Activated naive CD8-positive, alpha-beta T cell treated with anti-CD3 and anti-CD28 coated beads, Interleukin-2, amount 50 U/mL, for 24 hours (primary cell): ENCODE measurements around the gene GLDC.

Experiments
- ATAC-seq: fragments of 150-1000 bp; cut with Tn5 transposase; one replicate; pipeline ENCODE4 v1.10.0; 2021
- DNase-seq: peaks from one replicate; pipeline ENCODE4 v3.0.0; 2021
- H3K27ac Mint-ChIP-seq: one replicate; pipeline ENCODE4 v1.8.0; 2021; ENCODE audit warnings: mild to moderate bottlenecking, mixed read lengths
- H3K27me3 Mint-ChIP-seq: one replicate; pipeline ENCODE4 v1.8.0; 2021; ENCODE audit warnings: mixed read lengths
- H3K36me3 Mint-ChIP-seq: one replicate; pipeline ENCODE4 v1.8.0; 2021; ENCODE audit warnings: low read depth, mixed read lengths
- H3K4me1 Mint-ChIP-seq: one replicate; pipeline ENCODE4 v1.8.0; 2021; ENCODE audit warnings: mixed read lengths
- H3K4me3 Mint-ChIP-seq: one replicate; pipeline ENCODE4 v1.8.0; 2021; ENCODE audit warnings: mild to moderate bottlenecking, moderate library complexity, mixed read lengths
- H3K9me3 Mint-ChIP-seq: one replicate; pipeline ENCODE4 v1.8.0; 2021; ENCODE audit warnings: mixed read lengths

Gene GLDC

DNA sequence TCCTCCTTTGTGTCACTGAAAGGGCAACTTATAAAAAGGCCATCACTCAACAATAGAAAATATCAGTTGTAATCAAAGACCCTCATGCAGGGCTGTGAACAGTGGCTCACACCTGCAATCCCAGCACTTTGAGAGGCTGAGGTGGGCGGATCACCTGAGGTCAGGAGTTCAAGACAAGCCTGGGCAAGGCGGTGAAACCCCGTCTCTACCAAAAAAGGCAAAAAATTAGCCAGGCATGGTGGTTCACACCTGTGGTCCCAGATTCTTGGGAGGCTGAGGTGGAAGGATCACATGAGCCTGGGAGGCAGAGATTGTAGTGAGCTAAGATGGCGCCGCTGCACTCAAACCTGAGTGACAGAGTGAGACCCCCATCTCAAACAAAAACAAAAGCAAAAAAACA, 24.7 kb downstream of the GLDC start:
- H3K4me3 Mint-ChIP-seq = no peak overlapping the region
- ATAC-seq (no peak), DNase-seq (no peak)
- H3K9me3 Mint-ChIP-seq = no peaks in the 10 kb centered on the region
- no peak overlapping the region for H3K27ac Mint-ChIP-seq
- no peaks in the 10 kb centered on the region for H3K4me1 Mint-ChIP-seq
- no peaks in the 10 kb centered on the region for H3K36me3 Mint-ChIP-seq
- peaks cover 5% of the 10 kb centered on the region for H3K27me3 Mint-ChIP-seq

DNA sequence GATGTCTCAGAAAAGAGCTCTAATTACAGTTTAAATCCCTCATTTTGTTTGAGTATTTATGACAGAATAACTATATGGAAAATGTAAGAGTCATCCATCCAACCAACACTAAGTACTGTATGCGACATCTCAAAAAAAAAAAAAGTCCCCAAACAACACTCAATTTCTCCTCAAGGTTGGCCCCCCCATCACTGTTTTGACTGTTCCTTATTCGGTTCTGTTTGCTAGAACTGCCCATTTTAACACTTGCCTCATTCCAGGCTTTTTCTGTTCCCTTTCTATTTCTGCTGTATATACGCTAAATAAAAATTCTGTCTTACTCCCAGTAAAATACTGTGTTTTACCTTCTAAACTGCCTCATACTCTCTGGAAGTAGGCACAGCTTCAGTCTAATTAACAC, 25.2 kb downstream of the GLDC start:
- Mint-ChIP-seq H3K36me3 (no peaks in the 10 kb centered on the region), H3K4me1 (no peaks in the 10 kb centered on the region), H3K27me3 (peaks cover 5% of the 10 kb centered on the region), H3K27ac (no peak overlapping the region), H3K9me3 (no peaks in the 10 kb centered on the region), H3K4me3 (no peak overlapping the region)
- no peak for DNase-seq
- ATAC-seq = no peak

DNA sequence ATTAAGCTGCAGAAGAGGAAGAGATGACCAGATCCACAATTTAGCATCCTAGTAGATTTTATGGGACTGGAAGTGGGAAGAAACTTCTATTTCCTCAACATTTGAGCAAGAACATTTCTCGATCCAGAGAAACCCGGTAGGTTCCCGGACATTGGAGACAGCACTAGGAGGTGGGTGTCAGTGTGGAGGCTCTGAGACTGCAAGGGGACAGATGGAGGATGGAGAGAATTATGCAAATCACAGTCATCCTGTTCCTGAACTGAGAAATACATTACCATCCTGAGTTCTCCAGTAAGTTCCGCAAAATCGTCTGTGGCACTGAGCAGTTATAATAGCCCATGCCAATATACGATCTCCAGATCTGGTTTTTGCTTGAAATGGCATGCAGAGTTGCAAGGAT, 25.6 kb downstream of the GLDC start:
- no peak overlapping the region for H3K27ac Mint-ChIP-seq
- ATAC-seq (no peak), DNase-seq (no peak)
- H3K4me1 Mint-ChIP-seq = no peaks in the 10 kb centered on the region
- no peak overlapping the region for H3K4me3 Mint-ChIP-seq
- no peaks in the 10 kb centered on the region for H3K36me3 Mint-ChIP-seq
- peaks cover 5% of the 10 kb centered on the region for H3K27me3 Mint-ChIP-seq
- H3K9me3 Mint-ChIP-seq = no peaks in the 10 kb centered on the region

DNA sequence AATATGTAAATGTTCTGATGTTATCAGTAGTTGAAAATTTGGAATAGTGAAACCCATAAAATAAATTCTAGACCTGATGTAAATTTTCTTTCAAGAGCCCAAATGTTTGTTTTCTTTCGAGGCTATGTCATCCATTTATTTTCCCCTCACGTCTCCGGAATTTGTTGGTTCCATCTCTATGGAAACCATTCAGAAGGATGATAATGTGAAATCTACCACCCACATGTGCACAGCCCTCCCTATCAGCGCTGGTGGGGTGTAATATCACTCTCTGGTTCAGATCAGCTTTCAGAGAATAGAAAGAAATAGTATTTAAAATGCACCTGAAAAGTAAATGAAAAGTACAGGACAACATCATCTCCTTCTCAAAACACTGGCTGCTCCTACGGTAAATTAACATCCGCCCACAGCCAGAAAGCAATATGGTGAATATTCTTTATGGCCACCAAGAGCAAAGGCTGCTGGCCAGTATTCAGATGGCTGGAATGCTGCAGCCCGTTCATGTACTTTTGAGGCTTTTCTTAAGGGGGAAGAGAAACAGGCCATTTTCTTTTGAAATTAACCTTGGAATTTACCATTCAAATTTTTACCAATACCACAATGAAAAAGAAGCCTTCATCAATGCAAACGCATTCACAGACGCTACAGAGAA, 28.5 kb downstream of the GLDC start:
- ATAC-seq = no peak
- H3K9me3 Mint-ChIP-seq = no peaks in the 10 kb centered on the region
- H3K27ac Mint-ChIP-seq = no peak overlapping the region
- no peaks in the 10 kb centered on the region for H3K4me1 Mint-ChIP-seq
- H3K36me3 Mint-ChIP-seq = no peaks in the 10 kb centered on the region
- H3K27me3 Mint-ChIP-seq = peaks cover 5% of the 10 kb centered on the region
- no peak overlapping the region for H3K4me3 Mint-ChIP-seq
- DNase-seq = no peak

DNA sequence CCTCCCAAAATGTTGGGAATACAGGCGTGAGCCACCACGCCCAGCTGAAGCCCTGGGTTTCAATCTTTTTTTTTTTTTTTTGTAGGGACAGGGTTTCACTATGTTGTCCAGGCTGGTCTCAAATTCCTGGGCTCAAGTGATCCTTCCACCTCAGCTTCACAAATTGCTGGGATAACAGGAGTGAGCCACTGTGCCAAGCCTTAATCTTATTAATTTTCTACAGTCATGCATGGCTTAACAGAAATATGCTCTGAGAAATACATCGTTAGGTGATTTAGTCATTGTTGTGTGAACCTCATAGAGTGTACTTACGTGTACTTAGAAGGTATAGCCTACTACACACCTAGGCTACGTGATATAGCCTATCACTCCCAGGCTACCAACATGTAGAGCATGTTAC, 31.0 kb downstream of the GLDC start:
- ATAC-seq = no peak
- Mint-ChIP-seq H3K27ac (no peak overlapping the region), H3K27me3 (peaks cover 2% of the 10 kb centered on the region), H3K4me3 (no peak overlapping the region), H3K4me1 (no peaks in the 10 kb centered on the region), H3K9me3 (no peaks in the 10 kb centered on the region), H3K36me3 (no peaks in the 10 kb centered on the region)
- no peak for DNase-seq

DNA sequence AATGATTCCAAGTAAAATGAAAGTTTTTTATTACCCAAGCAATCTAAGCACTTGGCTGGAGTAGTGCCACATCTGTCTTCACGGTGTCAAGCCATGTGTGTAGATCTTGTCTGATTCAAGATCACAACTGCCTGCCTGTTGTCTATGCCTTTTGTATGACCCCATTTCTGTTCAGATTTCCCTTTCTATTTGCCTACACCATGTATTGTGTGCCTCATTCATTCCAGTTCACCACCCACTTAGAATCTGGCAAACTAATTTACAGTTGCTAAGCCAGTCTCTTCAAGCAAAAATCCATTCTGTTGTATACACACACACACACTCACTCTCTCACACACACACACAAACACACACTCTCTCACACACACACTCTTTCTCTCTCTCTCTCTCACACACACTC, 33.7 kb downstream of the GLDC start:
- H3K4me3 Mint-ChIP-seq = no peak overlapping the region
- no peaks in the 10 kb centered on the region for H3K27me3 Mint-ChIP-seq
- H3K4me1 Mint-ChIP-seq = no peaks in the 10 kb centered on the region
- ATAC-seq (no peak), DNase-seq (no peak)
- no peak overlapping the region for H3K27ac Mint-ChIP-seq
- H3K36me3 Mint-ChIP-seq = no peaks in the 10 kb centered on the region
- no peaks in the 10 kb centered on the region for H3K9me3 Mint-ChIP-seq

DNA sequence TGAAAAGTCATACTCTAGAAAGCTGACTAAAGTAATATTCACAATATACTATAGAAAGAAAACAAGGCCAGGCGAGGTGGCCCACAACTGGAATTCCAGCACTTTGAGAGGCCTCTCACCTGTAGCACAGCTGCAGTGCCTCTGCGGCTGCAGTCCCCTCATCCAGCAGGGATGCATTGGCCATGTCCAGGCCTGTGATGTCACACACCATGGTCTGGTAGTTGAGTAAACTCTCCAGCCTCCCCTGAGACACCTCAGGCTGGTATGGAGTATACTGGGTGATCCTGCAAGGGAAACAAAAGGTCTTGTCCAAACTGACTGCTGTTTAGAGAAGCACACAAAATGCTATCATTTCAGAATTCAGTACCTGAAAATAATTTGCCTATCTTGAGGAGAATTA, 35.5 kb downstream of the GLDC start:
- H3K9me3 Mint-ChIP-seq = no peaks in the 10 kb centered on the region
- peaks cover 2% of the 10 kb centered on the region for H3K4me1 Mint-ChIP-seq
- H3K27ac Mint-ChIP-seq = no peak overlapping the region
- H3K36me3 Mint-ChIP-seq = no peaks in the 10 kb centered on the region
- H3K27me3 Mint-ChIP-seq = no peaks in the 10 kb centered on the region
- H3K4me3 Mint-ChIP-seq = no peak overlapping the region
- ATAC-seq (no peak), DNase-seq (no peak)

DNA sequence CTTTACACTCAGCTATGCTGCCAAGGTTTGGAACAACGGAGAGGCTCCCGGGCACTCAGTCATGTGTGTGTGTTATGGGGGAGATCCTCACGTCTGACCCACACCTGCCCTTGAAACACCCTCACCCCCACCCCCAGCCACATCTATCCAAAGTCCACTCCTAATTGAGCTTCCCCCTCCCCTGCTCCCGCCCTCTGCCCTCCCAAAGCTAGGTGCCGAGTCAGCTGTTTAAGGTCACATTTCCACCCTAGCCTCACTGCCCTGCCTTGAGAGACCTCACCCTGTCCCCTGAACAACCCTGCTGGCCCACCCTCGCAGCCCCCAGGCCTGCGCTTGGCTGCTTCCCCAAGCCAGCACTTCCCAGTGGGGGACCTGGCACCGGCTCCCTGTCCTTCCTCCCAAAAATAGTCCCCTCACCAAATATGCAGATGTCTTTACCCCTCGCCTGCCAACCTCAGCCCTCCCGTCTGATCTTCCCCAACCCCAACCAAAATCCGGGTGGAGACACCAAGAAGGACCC, 36.0 kb downstream of the GLDC start:
- Mint-ChIP-seq H3K36me3 (no peaks in the 10 kb centered on the region), H3K4me1 (peaks cover 2% of the 10 kb centered on the region), H3K27me3 (no peaks in the 10 kb centered on the region), H3K9me3 (no peaks in the 10 kb centered on the region), H3K27ac (no peak overlapping the region), H3K4me3 (no peak overlapping the region)
- ATAC-seq (no peak), DNase-seq (no peak)

DNA sequence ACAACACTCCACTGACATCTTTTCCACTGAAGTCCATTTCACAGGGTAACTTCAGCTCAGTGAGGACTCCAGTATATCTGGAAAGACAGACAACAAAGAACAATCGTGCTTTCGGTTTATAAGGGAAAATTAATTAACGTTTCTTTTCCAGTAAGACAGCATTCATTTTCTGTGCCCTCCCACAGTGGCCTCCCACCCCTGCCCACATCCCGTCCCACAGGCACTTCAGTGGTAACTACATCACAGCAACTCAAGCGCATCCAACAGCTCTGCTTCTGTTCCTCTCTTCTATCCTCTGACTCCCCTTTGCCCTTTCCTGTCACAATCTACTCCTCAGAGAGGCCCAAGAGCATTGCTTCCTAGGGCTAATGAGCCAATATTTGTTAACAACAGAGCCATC, 40.3 kb downstream of the GLDC start:
- peaks cover 2% of the 10 kb centered on the region for H3K4me1 Mint-ChIP-seq
- H3K27me3 Mint-ChIP-seq = no peaks in the 10 kb centered on the region
- H3K27ac Mint-ChIP-seq = no peak overlapping the region
- DNase-seq (no peak), ATAC-seq (no peak)
- peak overlapping the region; percentile 41 for H3K4me3 Mint-ChIP-seq
- H3K36me3 Mint-ChIP-seq = no peaks in the 10 kb centered on the region
- no peaks in the 10 kb centered on the region for H3K9me3 Mint-ChIP-seq

DNA sequence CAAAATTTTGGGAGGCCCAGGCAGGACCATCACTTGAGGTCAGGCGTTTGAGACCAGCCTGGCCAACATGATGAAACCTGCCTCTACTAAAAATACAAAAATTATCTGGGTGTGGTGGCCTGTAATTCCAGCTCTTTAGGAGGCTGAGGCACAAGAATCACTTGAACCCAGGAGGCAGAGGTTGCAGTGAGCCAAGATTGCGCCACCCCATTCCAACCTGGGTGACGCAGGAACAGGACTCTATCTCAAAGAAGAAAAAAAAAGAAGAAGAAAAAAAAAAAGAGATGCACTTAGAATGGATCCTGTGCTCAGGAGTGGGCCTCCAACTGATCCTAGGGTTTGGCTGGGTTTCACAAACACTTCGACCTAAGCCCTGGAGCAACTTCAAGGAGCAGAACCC, 45.1 kb downstream of the GLDC start:
- H3K9me3 Mint-ChIP-seq = no peaks in the 10 kb centered on the region
- no peaks in the 10 kb centered on the region for H3K27me3 Mint-ChIP-seq
- H3K27ac Mint-ChIP-seq = no peak overlapping the region
- H3K4me3 Mint-ChIP-seq = no peak overlapping the region
- H3K4me1 Mint-ChIP-seq = peaks cover 6% of the 10 kb centered on the region
- H3K36me3 Mint-ChIP-seq = no peaks in the 10 kb centered on the region
- ATAC-seq = no peak
- no peak for DNase-seq

DNA sequence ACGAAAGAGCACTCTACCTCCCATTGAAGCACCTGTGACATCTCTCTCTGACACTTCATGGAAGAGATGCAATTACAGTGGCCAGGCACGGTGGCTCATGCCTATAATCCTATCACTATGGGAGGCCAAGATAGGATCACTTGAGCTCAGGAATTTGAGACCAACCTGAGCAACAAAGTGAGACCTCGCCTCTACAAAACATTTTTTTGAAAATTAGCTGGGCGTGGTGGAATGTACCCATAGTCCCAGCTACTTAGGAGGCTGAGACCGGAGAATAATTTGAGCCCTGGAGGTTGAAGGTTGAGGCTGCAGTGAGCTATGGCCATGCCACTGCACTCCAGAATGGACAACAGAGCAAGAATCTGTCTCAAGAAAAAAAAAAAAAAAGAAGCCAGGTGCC, 45.5 kb downstream of the GLDC start:
- H3K4me1 Mint-ChIP-seq = peaks cover 5% of the 10 kb centered on the region
- no peaks in the 10 kb centered on the region for H3K36me3 Mint-ChIP-seq
- no peak for DNase-seq

DNA sequence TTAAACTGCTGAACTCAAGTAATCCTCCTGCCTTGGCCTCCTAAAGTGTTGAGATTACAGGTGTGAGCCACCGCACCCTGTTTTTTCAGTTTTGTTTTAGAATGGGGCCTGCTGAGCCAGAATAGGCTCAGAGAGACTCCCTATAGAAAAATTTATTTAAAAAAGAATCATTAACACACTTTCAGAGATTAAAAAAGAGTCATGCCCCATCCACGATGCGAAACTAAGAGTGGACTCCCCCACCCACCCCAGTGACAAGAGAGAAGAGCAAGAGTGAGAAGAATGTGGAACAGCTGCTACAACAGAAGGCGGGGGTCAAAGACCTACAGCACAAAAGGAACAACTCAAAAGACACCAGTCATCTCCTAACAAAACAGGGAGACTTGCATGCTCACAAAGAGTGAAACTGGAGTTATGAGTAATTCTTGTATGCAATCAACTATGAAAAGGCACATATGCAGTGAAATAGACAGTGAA, 47.2 kb downstream of the GLDC start:
- Mint-ChIP-seq H3K9me3 (no peaks in the 10 kb centered on the region), H3K27me3 (no peaks in the 10 kb centered on the region), H3K27ac (no peak overlapping the region), H3K4me1 (peaks cover 5% of the 10 kb centered on the region), H3K4me3 (no peak overlapping the region), H3K36me3 (no peaks in the 10 kb centered on the region)
- ATAC-seq (peak; percentile 84), DNase-seq (no peak)

More for the DNA sequence above, 45.5 kb downstream of the GLDC start:
- Mint-ChIP-seq H3K4me3 (no peak overlapping the region), H3K9me3 (no peaks in the 10 kb centered on the region), H3K27ac (no peak overlapping the region), H3K27me3 (no peaks in the 10 kb centered on the region)
- no peak for ATAC-seq

DNA sequence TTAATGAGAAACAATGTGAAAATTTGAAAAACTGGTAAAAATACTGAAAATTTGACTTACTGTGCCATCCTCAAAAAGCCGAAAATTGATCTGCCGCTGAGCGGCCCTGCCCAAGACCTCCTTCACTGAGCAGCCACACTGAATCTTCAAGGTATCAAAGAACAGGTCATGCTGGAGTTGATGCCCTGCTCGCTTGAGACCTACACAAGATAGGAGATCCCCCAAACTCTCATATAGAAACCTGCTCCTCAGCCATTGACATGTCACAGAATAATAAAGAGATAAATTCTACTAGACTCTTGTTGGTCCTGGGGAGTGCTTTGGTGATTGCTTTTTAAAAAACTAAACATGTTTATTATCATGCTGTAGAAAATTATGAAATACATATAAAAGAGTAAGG, 52.7 kb downstream of the GLDC start:
- ATAC-seq (no peak), DNase-seq (no peak)
- Mint-ChIP-seq H3K4me1 (no peaks in the 10 kb centered on the region), H3K9me3 (no peaks in the 10 kb centered on the region), H3K4me3 (no peak overlapping the region), H3K36me3 (no peaks in the 10 kb centered on the region), H3K27me3 (no peaks in the 10 kb centered on the region), H3K27ac (no peak overlapping the region)

DNA sequence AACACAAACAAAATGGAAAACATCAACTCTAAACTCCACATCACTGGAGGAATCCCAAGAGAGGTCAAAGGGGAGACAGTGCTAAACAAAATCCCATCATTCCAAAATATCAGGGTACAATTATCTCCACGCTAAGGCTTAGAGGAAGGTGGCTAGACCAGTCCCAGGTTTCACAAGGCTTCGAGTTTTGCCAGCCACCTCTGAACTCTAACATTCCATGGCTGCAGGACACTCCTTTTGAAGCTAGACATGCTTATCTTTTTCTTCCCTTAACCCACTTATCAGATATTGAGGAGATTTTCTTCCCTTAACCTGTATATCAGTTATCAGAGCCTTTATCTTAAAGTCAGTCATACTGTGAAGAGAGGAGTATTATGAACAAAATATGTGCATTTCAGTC, 53.3 kb downstream of the GLDC start:
- no peaks in the 10 kb centered on the region for H3K9me3 Mint-ChIP-seq
- no peak overlapping the region for H3K27ac Mint-ChIP-seq
- no peak for ATAC-seq
- no peaks in the 10 kb centered on the region for H3K27me3 Mint-ChIP-seq
- H3K4me3 Mint-ChIP-seq = no peak overlapping the region
- no peaks in the 10 kb centered on the region for H3K36me3 Mint-ChIP-seq
- no peak for DNase-seq
- no peaks in the 10 kb centered on the region for H3K4me1 Mint-ChIP-seq

DNA sequence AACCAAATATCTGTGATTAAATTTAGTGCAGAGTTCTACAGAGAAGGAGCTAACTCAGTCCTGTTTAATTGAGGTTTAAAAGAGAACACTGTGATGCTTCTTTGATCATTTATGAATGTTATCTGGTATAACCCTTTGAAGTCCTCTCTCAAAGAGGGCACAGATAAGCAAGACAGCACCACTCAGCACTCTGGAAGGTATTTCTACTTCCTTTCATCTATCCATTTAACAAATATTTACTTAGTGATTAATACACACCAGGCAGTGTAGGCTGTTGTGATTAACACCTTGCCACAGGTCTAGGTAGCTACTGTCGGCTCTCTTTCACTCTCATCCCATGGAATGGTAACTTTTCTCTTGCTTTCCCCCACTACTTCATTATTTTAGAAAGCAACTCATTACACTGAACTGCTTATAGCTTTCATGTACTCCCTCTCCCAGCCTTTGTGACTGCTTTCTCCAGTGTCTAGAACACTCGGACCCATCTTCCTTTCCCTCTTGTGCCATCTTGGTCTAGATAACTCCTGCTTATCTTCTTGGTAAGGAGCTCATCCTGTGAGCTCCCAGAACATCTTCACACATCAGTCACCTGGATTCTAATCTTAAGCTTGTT, 54.7 kb downstream of the GLDC start:
- no peaks in the 10 kb centered on the region for H3K9me3 Mint-ChIP-seq

More for the DNA sequence above, 54.7 kb downstream of the GLDC start:
- Mint-ChIP-seq H3K4me3 (no peak overlapping the region), H3K27ac (no peak overlapping the region), H3K4me1 (no peaks in the 10 kb centered on the region), H3K27me3 (no peaks in the 10 kb centered on the region), H3K36me3 (no peaks in the 10 kb centered on the region)
- DNase-seq = no peak
- ATAC-seq = no peak
